HL-60 (cell line): ENCODE data around the gene TMEM63B.

ENCODE experiments used
- CTCF ChIP-seq: IDR thresholded peaks from one replicate; pipeline ENCODE4 v1.5.1; 2011; ENCODE audit warnings: low read length, control low read depth, inconsistent platforms; ENCODE audit not compliant: insufficient read depth
- POLR2AphosphoS5 ChIP-seq: IDR thresholded peaks from 2 replicates; pipeline ENCODE4 v1.6.1; 2012; ENCODE audit warnings: low read depth
- REST ChIP-seq: IDR thresholded peaks from 2 replicates; pipeline ENCODE4 v1.6.1; 2012; ENCODE audit warnings: low read depth; ENCODE audit not compliant: insufficient replicate concordance
- SPI1 ChIP-seq: IDR thresholded peaks from 2 replicates; pipeline ENCODE4 v1.6.1; 2012; ENCODE audit warnings: low read depth, mild to moderate bottlenecking, borderline replicate concordance

GRCh38 chr6:44096612-44097011, 30.7 kb upstream of the TMEM63B start:
- TF ChIP-seq CTCF (peak; percentile 93), POLR2AphosphoS5 (no peak), REST (no peak), SPI1 (peak; percentile 67; the same call in 1 of the 2 replicates)
